ENCODE results near the gene RASAL2.

The RASAL2 gene

GRCh38 chr1:178407655-178408054 is 313.8 kb downstream of the RASAL2 start:
- no peak for DNase-seq

GRCh38 chr1:178408871-178409270 is 315.0 kb downstream of the RASAL2 start:
- DNase-seq: no peak

GRCh38 chr1:178409541-178409940 is 315.6 kb downstream of the RASAL2 start:
- DNase-seq: no peak

- DNase-seq: no peak
Measured at GRCh38 chr1:178411756-178412399, 318.0 kb downstream of the RASAL2 start.

DNA sequence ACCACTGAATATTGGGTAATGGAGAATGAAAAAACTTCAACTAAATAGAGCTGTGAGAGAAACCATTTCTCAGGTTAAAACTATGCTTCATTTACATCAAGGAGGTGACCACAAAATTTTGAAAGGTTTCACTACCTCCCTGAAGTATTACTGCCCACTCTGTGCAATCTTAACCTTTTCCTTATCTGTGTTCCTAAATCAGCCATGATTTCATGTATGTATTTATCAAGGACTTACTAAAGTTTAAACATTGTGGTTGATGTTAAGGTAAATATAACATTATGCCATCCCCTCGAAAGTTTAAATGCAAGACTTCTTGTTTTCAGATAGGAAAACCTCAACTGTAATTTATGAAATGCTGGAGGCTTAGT is 318.5 kb downstream of the RASAL2 start:
- no peak for DNase-seq

- no peak for DNase-seq
Measured at GRCh38 chr1:178417858-178418257, 324.0 kb downstream of the RASAL2 start.

DNA sequence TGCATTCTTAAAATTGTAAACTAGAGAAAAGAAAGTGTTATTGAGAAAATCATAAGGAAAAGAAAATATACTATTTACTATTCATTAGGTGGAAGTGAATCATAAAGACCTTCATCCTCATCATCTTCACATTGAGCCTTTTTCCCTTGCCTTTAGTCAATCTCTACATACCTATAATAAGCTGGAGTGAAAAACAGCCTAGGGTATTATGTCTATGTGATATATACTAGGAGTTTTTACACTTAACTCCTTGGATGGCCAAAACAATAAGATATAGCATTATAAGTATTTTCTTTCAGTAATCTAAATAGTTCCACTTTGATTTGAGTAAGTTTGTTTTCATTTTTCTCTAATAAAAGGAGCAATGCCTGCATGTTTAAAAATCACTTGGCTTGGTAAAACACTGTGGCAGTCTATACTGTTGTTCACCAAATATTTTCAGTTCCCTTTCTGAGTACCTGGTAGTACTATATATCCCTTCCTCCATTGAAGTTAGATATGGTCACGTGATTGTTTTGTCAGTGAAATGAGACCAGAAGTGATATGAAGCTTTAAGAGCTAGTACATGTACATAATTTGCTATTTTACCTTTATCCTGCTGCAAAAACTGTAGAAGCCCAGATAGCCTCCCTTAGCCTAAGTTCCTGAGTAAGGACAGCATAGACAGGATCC is 324.5 kb downstream of the RASAL2 start:
- DNase-seq: no peak

DNA sequence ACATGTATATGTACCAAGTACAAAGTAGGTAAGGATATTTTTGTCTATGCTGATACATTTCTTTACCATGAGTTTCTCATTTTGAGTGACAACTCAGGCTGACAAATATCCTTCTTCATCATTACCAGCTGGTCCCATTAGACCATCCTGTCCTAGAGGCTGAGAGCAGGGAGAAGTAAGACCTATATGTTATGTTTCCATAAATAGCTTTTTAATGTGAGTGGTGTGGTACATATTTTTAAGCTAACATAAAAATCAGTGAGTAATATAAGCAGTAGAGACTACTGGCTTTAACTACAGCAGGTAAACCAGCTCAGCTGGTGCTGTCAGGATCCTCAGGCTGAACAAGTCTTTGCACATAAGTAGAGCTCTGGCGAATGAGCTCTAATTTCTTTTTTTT is 340.5 kb downstream of the RASAL2 start:
- DNase-seq: no peak

GRCh38 chr1:178434899-178435435 is 341.1 kb downstream of the RASAL2 start:
- no peak for DNase-seq

- DNase-seq: no peak
Measured at GRCh38 chr1:178436899-178437298, 343.0 kb downstream of the RASAL2 start.

DNA sequence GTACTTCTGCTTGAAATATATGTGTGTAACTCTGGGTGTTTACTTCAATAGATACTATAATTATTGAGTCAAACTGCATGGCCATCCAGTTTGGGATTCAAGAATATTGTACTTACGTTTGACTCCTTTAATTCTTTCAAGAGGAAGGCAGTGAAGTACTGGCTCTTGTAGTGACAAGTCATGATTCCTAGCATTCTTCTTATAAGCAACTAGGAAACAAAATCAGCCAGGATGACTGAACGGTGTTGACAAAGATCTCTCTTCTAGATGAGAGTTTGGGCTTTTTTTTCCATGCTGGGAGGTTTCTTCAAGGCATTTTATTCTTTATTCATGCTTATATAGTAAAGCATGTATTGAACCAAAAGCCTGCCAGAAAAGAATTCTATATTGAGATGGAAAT is 344.5 kb downstream of the RASAL2 start:
- no peak for DNase-seq

DNA sequence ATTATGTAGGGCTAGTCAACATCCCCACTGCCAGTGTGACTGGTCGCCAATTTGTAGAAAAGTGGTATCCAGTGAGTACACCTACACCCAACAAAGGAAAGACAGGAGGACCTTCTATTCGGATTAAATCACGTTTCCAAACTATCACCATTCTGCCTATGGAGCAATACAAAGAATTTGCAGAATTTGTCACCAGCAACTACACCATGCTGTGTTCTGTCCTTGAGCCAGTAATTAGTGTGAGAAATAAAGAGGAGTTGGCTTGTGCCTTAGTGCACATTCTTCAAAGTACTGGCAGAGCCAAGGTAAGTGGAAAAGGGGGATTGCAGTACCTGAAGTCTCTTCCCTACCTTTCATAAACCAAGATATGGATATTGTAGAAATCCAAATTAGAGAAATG is 349.0 kb downstream of the RASAL2 start:
- DNase-seq: no peak

DNA sequence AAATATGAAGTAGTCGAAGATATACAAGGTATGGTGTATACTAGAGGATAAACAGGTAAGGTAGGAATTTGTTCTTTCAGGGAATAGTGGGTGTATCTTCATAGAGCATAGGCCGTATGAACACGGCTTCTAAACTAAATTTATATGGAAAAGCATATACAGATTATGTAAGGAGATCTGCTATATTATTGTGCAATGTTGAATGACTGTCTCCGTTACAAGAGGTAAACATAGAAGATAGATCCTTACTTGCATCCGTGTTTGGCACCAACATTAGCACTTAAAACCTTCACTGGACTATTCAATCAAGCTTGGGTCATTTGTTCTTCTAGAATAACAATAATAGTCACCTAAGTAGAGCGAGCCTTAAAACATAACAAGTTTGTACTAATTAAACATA is 357.0 kb downstream of the RASAL2 start:
- DNase-seq: no peak

GRCh38 chr1:178451529-178451928 is 357.6 kb downstream of the RASAL2 start:
- DNase-seq: no peak

- no peak for DNase-seq
Measured at GRCh38 chr1:178452013-178452412, 358.1 kb downstream of the RASAL2 start.

GRCh38 chr1:178456472-178456871 is 362.6 kb downstream of the RASAL2 start:
- DNase-seq: no peak

DNA sequence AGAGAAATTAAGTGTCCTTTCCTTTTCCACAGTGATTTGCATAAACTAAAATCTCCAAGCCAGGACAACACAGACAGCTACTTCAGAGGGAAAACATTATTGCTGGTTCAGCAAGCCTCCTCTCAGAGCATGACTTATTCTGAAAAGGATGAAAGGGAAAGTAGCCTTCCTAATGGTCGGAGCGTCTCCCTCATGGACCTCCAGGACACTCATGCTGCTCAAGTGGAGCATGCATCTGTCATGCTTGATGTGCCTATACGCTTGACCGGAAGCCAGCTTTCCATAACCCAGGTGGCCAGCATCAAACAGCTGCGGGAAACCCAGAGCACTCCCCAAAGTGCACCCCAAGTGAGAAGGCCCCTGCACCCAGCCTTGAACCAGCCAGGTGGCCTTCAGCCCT is 363.7 kb downstream of the RASAL2 start:
- DNase-seq: no peak

DNA sequence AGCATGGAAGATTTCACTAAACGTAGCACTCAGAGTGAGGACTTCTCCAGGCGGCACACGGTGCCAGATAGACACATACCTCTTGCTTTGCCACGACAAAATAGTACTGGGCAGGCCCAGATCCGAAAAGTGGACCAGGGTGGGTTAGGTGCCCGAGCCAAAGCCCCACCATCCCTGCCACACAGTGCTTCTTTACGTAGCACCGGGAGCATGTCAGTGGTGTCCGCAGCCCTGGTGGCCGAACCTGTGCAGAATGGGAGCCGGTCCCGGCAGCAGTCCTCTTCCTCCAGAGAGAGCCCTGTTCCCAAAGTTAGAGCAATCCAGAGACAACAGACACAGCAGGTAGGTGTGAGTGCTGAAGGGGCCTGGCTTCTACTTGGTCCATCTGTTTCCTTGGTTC is 364.3 kb downstream of the RASAL2 start:
- no peak for DNase-seq

- no peak for DNase-seq
Measured at GRCh38 chr1:178461104-178461503, 367.2 kb downstream of the RASAL2 start.

- no peak for DNase-seq
Measured at GRCh38 chr1:178461701-178462100, 367.8 kb downstream of the RASAL2 start.

- DNase-seq: no peak
Measured at GRCh38 chr1:178464141-178464540, 370.2 kb downstream of the RASAL2 start.

DNA sequence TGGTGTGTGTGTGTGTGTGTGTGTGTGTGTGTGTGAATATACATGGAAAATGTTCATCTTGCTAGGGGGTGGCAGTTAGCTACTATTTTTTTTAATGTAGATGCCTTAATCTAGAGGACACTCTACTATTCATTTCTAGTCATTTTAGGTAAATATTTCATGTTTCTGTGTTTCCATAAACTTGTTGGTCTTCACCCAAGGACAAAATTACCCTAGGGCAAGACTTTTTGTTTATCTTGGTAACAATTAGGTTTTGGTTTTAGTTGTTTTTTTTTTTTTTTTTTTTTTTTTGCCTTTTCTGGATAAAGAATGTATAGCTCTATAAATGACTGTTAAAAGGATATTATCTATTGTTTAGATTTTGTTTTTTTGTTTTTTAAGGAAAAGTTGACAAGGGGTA is 370.7 kb downstream of the RASAL2 start:
- DNase-seq: no peak

GRCh38 chr1:178465011-178465410 is 371.1 kb downstream of the RASAL2 start:
- DNase-seq: no peak

- no peak for DNase-seq
Measured at GRCh38 chr1:178467837-178468236, 373.9 kb downstream of the RASAL2 start.

Data from NCI-H2081 treated with DMSO at 0.1 percent for 48 hours (cell line).